Stimulated activated CD4-positive, alpha-beta T cell treated with anti-CD3 and anti-CD28 coated beads, Interleukin-2, amount 100 ng/mL, for 4 hours (primary cell): Measurements from ENCODE around the gene SMAP1.
A peak's percentile ranks its signal among the peaks of the same experiment; 100 is the strongest.

Source experiments
- DNase-seq: peaks from one replicate; pipeline ENCODE4 v3.0.0-alpha.2; 2020; ENCODE audit warnings: low read depth

Gene SMAP1

GRCh38 chr6:70842541-70842940, 174.9 kb downstream of the SMAP1 start:
- DNase-seq, result no peak

DNA sequence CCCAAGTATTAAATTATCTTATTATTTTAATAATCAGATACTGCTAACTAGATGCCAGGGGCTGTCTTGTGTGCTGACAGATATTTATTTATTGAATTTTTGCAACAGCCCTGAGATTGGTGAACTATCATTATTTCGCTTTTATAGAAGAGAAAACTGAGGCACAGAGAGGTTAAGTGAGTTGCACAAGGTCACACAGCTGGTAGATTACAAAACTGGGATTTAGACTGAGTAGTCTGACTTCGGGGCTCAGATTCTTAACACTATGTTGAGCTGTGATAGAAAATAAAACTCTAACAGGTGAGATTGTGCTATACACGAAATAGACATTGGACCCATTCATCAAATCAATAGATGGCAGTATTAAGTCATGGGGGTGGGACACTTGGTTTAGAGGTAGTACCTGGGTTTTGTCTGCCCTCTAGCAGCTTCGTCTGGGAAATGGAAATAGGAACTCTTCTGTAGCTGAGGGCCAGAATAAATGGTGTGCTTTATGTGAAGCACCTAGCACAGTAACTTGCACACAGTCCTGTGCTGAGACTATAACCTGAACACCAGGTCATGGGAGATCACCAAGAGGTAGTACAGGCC, 175.7 kb downstream of the SMAP1 start:
- no peak for DNase-seq

- DNase-seq, result no peak
These were observed 176.6 kb downstream of the SMAP1 start for GRCh38 chr6:70844301-70844700.

DNA sequence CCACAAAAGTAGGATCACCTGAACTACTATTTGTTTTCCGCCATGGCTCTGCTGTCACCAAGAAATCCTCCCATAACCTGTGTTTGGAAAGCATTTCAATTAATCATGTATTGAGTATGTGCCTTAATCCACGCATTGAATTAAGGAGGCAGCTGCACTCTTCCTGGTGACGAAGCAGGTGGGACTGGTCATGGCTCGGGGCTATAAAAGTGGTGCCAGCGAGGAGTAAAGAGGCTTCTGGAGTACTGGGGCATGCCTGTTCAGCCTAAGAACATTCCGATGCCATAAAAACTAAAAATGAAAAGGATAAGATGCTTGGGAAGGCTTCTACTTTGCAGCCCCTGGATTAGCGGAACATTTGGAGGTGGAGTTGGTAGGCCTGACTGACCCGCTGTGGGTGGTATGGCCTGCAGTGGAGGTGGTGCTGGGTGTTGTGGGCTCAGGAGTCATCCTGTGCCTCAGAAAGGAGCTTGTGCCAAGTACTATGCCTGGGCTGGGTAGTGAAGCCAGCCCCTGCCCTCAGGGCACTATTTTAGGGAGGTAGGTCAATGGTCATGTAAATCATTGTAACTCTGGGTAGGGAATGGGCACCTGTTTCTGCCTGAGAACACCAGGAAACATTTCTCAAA, 178.6 kb downstream of the SMAP1 start:
- DNase-seq, result no peak

- DNase-seq, result no peak
These were observed 179.7 kb downstream of the SMAP1 start for GRCh38 chr6:70847106-70848084.

GRCh38 chr6:70849348-70850069, 181.8 kb downstream of the SMAP1 start:
- DNase-seq, result no peak

GRCh38 chr6:70852667-70853246, 185.1 kb downstream of the SMAP1 start:
- DNase-seq, result no peak

DNA sequence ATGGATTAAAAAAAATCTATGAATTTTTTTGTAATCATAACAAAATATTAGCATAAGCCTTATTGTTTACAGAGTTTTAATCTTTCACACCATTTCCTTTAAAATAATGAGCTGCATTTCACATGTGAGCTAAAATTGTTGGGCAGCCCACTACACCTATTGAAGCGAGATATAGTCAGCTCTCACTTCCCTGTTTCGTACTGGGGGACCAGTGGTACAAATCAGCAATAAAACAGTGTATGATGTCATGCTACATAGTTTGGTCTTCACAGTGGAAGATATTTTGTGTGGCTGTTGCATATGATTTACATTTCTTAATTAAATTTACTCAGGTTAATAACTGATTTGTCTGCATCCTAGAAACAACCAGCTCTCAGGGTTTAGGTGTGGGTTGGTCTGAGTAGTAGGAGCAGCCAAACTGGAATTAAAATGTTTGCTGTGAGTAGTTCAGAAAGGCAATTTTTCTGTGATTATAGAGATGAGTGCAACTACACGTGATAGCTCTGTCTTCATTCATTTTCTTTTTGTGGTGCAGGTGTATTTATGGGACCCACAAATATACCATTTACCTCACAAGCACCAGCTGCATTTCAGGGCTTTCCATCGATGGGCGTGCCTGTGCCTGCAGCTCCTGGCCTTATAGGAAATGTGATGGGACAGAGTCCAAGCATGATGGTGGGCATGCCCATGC, 189.8 kb downstream of the SMAP1 start:
- DNase-seq, result no peak

DNA sequence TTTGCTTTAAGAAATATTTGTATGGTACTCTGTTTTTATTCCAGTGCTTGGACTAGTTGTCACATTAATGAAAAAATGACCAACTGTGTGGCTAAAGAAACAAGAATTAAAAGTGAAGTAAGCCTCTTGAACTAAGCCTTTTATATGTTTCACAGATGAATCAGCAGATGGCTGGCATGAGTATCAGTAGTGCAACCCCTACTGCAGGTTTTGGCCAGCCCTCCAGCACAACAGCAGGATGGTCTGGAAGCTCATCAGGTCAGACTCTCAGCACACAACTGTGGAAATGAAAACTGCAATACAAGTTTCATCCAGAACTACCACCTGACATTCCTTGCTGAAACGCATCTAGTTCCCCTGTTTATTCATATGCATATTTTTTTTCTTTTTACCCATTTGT, 192.4 kb downstream of the SMAP1 start:
- DNase-seq, result no peak

DNA sequence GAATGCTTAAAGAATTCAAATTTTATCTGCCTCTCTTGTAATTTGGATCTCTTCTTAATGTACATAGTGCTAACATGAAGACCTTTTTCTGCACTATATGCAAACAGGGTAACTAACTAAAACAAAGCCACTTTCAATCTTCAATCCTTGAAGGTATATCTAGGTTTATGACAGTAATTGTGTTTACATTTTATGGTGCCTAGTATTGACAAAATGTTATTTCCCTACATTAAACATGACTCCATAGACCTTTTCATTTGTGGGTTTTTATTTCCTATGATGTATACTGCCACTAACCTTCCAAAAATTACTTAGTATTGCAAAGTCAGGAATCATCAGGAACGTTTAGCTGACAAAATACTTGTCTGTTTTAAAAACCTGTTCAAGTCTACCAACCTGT, 193.2 kb downstream of the SMAP1 start:
- DNase-seq, result no peak

DNA sequence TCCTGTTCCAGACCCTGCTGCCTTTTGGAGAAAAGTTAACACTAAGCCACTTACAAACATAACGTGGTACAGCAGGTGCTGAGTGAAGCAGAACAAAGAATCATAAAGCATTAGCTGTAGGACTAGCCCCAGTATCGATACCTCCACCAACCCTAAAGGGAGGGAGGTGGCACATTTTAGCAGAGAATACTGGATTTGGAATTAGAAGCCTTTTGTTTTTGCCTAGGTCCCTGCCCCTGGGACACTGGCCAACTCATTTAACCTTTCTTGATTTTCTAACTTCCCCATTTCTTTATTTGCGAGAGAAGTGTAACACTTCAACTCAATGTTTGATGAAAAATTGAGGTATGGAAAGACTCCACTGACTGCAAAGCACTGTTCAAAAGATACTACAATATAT, 195.7 kb downstream of the SMAP1 start:
- DNase-seq, result no peak

- DNase-seq, result no peak
These were observed 196.7 kb downstream of the SMAP1 start for GRCh38 chr6:70864401-70864800.

GRCh38 chr6:70872469-70872868, 204.8 kb downstream of the SMAP1 start:
- no peak for DNase-seq

DNA sequence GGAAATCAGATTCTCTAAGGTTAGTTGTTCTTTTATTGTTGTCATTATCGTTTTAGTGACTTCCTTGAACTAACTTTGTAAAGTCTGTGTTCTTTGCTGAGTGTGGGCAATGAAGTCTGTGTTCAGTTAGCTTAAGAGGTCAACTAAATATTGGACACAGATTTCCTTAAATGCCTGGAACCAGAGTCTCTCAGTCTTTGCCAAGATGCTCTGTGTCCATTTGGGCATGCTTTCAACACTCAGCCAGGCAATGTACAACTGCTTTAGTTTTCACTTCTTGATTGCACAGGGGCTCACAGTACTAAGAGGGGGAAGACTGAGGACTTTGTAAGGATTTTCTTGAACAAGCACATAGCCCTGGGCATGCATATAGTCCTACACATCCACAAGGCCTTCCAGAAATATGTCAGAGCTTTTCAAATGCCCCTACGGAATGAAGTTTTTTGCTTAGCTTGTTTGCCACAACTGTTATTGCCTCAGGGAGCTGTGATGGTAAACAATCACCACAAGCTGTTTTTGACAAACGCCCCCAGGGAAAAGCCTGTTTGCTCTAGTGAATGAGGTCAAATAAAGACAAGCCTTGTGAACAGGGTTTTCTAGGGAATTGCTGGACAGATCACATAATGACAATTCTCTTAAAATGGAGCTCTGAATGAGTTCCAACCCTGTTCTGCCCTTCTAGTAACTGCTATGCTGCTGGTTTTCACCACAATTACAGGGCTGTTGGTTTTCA, 206.7 kb downstream of the SMAP1 start:
- DNase-seq, result no peak

DNA sequence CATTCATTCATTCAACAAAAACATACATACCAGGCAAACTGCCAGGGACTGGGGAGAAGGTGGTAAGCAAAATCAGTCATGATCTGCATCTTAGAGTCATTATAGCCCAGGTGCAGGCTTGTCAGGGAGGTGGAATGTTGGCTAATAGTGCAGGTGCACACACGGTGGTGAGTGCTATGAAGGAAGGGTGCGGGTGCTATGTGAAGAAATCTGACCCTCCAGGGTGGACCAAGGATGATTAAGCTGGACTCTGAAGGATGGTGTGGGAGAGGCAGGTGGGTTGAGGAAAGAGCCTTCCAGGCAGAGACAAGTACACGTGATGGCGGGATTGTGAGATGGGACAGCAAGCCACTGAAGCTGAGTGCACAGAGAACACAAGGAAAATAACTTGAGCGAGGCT, 211.8 kb downstream of the SMAP1 start:
- DNase-seq, result no peak

DNA sequence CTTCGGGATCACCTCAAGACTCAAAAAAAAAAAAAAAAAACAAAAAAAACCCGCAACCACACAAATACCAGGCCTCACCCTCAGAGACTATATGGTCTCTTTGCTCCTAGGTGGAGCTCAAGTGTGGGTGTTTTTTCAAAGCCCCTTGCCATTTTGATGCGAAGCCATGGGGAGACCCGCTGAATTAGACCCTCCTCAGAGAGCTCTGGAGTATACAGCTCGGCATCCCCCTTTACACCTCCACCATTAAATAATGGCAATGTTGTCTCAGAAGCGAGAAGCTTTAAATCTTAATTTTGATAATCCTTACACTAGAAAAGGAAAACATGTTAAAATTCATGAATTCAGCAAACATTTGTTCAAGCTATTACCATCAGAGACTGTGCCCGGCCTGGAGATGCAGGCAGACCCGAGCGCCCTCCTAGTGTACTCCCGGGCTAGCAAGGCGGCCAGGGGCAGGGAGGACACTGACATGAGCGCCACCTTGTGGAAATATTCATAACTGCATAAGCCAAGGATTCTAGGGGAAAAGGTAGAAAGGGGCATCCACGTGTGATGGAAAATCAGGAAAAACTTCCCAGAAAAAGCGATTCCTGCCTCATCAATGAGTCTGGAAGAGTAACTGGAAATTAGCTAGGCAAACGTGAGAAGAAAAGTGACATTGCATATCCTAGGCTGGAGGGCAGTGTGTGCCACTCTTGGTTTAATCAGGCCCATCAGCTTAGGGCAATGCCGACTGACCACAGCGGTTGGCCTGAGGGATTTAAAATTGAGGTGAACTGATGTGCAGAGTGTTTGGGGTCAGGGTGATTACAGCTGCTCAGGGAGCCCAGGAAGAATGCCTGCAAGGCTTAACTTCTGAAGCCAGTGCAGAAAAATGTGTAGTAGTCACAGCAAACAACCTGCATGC, 216.6 kb downstream of the SMAP1 start:
- DNase-seq, result peak; percentile 26

- DNase-seq, result no peak
These were observed 218.4 kb downstream of the SMAP1 start for GRCh38 chr6:70886071-70886470.

DNA sequence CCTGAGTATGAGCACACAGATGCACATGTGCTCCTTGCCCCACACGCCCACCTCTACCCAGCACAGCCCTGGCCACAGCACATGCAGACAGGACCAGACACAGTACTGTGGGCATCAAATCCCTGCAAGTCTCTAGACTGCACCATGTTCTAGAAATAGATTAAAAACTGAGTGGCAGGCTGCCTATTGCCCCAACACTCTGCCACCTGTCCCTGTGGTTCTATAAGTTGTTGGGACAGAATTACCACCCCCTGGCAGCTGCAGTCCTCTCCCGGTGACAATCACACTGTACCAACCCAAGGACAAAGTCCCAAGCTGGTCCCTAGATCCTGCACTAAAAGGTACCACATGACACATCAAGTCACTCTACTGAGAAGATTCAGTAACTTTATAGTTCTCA, 219.0 kb downstream of the SMAP1 start:
- no peak for DNase-seq

GRCh38 chr6:70889270-70889669, 221.6 kb downstream of the SMAP1 start:
- DNase-seq, result no peak

GRCh38 chr6:70894001-70894400, 226.3 kb downstream of the SMAP1 start:
- DNase-seq, result no peak
